GM21619 (cell line): ENCODE measurements around the gene CCNI.
A peak's percentile ranks its signal among the peaks of the same experiment; 100 is the strongest.

Experiments
- ATAC-seq: cut with Tn5 transposase; IDR thresholded peaks from one replicate; pipeline ENCODE4 v1.9.1; 2021; ENCODE audit not compliant: unreplicated experiment

The CCNI gene

DNA sequence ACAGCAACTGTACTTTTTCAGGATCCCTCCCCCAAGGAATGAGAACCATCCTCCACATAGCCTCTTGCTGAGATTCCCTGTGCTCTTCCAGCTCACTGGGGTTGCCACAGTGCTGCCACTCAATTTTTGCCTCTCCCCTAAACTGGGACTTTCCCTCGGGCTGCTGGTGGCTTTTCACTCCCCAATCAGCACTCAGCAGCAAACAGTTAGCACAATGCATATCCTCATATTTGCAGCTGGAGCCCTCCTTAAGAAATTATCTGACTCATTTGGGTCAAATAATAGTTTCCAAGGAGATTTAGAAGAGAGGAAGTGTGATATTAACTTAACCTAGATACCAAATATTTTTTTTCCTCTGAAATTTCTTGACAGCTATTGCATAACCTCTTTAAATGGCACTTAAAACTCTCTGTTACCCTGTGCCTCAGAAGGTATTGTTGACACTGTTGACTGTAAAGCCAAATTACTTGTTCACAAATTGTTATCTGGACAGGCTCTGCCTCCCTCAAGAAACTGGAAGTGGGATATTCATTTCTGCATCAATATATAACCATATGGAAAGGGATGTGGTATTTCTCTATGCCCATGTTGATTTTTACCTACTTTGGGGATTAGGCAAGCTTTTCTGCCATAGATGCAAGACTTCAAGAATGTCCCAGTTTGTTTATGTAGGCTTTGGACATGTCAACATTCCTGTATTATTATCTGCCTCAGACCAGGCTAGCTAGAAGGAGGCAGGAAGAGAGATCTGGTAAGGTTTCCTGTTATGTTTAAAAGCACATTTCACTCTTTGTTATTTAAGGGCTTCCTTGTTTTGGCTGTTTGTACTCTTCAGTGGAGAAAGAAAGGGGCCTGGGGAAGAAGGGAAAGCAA is 68.2 kb downstream of the CCNI start:
- peak; percentile 85 for ATAC-seq

DNA sequence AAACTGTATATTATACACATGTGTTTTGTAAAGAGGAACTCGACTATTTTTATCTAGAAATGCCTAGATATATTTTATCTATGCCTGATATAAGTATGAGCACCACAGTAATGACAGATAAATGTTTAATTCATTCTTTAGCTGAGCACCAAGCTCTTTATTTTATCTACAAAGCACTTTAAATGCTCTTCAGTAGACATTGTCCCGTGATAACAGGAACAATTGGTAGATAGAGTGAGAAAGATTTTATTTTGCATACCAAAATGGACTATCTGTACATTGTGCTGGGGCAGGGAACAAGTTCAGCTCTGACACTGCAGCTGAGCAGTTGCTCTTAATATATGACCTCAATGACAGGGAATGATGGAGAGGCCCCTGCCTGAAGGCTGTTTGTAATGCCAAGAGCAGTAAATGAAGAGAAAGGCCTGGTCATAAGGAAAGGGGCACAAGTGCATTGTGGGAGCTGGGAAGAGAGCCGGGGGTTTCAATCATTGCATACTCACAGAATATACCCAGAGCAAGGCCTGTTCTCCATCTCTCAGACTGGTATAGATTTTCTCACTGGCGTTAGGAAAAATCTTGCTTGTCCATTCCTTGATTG is 68.9 kb downstream of the CCNI start:
- ATAC-seq = no peak

DNA sequence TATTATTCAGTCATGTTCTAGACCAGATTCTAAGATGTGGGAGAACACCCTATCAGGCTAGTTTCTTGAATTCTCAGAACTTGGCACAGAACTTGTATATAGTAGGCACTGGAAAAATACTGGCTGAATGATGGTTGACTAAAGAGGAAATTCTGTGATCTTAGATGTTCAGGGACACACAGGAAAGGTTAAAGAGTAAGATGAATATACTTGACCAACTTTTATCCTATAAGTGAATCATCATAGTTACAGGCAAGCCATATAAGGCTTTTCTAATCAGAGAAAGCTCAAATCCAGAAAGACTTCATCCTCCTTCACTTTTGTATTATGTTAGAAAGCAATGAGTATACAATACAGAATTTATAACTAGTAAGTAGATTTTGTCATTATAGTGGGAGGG is 72.4 kb downstream of the CCNI start:
- ATAC-seq = no peak

DNA sequence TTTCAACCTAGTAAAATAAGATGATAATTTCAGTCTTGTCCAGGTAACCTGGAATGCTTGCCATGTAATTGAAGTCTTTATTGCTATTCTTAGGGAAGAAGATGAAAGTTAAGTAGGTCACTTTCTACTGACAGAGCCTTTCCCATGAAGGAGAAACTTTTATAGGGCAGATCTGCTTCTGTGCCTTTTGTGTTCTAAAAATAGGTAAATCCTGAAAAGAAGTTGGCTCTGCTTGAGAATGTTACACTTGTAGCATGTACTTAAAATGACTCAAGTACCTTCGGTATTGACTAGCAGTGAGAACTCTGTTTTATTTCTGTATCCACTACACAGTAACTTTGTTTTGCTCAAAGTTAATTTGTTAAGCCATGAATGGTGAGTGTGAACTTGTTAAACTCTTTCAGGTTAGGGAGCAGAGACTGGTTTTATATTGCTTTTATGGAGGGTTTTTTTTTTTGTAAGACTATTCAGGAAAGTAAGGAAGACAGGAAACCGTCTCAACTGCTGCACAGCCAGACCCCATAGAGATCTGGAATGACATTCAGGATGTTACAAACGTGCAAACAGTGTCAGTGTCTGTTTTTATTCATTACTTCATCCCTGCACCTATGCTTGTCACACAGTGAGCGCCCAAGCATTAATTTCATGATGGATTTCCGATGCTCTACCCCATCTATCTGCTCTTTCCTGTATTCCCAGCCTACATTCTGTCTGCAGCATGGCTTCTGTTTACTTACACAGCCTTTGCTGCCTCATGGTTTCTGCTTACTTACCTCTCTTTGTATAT is 73.3 kb downstream of the CCNI start:
- no peak for ATAC-seq

DNA sequence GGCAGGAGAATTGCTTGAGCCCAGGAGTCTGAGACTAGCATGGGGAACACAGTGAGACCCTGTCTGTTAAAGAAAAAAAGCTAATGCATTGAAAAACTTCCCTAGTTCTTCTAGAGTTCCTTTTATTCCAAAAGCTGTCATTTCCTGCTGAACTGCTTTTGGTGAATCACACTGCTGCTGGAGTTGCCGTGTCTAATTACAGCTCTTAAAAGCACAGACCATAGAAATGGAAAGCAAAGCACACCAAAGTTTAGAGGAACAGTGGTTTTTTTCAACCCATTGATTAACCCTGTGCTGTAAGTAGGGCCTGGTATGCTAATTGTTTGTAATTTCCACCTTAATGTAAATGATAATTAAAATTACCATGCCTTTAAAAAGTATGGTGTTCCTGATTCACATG is 73.9 kb downstream of the CCNI start:
- no peak for ATAC-seq

DNA sequence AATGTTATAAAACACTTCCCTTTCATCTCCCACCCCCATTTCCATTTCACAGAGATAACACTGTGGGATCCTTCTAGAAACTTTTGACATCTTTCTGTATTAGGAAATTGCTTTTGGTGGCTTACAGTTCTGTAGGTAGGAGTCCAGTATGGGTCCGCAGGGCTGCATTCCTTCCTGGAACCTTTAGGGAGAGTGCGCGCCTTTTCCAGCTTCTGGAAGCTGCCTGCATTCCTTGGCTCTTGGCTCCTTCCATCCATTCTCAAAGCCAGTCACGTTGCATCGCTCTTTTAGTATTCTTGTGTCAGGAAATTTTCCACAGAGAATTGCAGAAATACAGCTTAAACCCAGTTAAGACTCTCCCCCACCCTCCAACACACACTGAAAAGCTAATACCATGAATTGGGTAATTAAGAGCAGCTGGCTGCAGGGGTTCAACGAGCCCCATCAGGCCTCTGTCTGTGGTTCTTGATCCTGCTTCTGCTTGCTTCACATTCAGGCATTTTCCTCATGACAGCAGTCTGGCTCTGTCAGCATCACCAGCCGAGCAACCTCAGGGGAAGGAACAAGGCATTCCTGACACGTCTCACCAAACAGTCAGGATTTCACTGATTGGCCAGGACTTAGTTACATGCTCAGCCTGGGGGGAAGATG is 77.4 kb downstream of the CCNI start:
- ATAC-seq = no peak

DNA sequence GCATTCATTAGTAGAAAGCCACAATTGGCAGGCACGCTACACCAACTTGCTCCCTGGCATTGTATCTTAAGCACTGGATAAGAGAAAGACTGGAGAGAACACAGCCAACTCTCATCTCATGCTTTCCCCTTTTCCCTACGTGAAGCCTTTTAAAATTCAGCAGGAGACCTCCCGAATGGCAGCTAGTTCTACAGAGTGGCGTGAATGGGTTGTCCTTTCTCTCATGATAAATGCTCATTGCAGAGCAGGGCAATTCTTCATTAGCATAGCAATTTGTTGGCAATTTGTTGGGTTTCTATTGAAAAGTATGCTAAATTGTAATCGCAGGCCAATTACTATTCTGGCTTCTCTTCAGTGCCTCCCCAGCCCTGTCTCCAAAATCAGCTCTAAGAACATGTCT is 78.3 kb downstream of the CCNI start:
- no peak for ATAC-seq
